ENCODE results near the gene CNTNAP2. TPM values are rescaled to one million over a fixed set of nuclear protein-coding genes. Genes with fewer than 3 reads are reported as not detected.

Gene CNTNAP2
- total RNA-seq, 6 experiments from 2014 or later: 0.07 to 0.13 (median 0.12) TPM; not detected in 3

- peaks cover 31% of the 10 kb centered on the region for H3K9me3 Mint-ChIP-seq
- no peak for TF ChIP-seq CTCF (IDR thresholded peaks at IDR 0.05)
- H3K4me3 Mint-ChIP-seq: no peak overlapping the region
- H3K27ac Mint-ChIP-seq: no peak overlapping the region
- DNase-seq: no peak
- no peaks in the 10 kb centered on the region for H3K27me3 Mint-ChIP-seq (ENCODE audit: insufficient read depth)
- no peaks in the 10 kb centered on the region for H3K4me1 Mint-ChIP-seq (ENCODE audit: low read depth)
- H3K36me3 Mint-ChIP-seq (ENCODE audit: low read depth): peaks cover 4% of the 10 kb centered on the region; the same call in 1 of the 2 replicates
Measured at GRCh38 chr7:146875981-146876380, 759.4 kb downstream of the CNTNAP2 start.

- Mint-ChIP-seq H3K4me3 (no peak overlapping the region), H3K36me3 (ENCODE audit: low read depth) (peaks cover 4% of the 10 kb centered on the region; the same call in 1 of the 2 replicates), H3K27me3 (ENCODE audit: insufficient read depth) (no peaks in the 10 kb centered on the region), H3K4me1 (ENCODE audit: low read depth) (no peaks in the 10 kb centered on the region), H3K27ac (no peak overlapping the region), H3K9me3 (peaks cover 29% of the 10 kb centered on the region)
- no peak for DNase-seq
- no peak for TF ChIP-seq CTCF (IDR thresholded peaks at IDR 0.05)
Measured at GRCh38 chr7:146876411-146876810, 759.8 kb downstream of the CNTNAP2 start.

GRCh38 chr7:146878901-146879300 is 762.3 kb downstream of the CNTNAP2 start:
- no peak overlapping the region for H3K27ac Mint-ChIP-seq
- H3K36me3 Mint-ChIP-seq (ENCODE audit: low read depth): peaks cover 4% of the 10 kb centered on the region; the same call in 1 of the 2 replicates
- no peak overlapping the region for H3K4me3 Mint-ChIP-seq
- H3K27me3 Mint-ChIP-seq (ENCODE audit: insufficient read depth): no peaks in the 10 kb centered on the region
- peaks cover 29% of the 10 kb centered on the region for H3K9me3 Mint-ChIP-seq
- DNase-seq: no peak
- no peak for TF ChIP-seq CTCF (IDR thresholded peaks at IDR 0.05)
- no peaks in the 10 kb centered on the region for H3K4me1 Mint-ChIP-seq (ENCODE audit: low read depth)

- TF ChIP-seq CTCF (IDR thresholded peaks at IDR 0.05): no peak
- DNase-seq: no peak
- H3K4me1 Mint-ChIP-seq (ENCODE audit: low read depth): no peaks in the 10 kb centered on the region
- H3K4me3 Mint-ChIP-seq: no peak overlapping the region
- no peaks in the 10 kb centered on the region for H3K36me3 Mint-ChIP-seq (ENCODE audit: low read depth)
- H3K27ac Mint-ChIP-seq: no peak overlapping the region
- H3K27me3 Mint-ChIP-seq (ENCODE audit: insufficient read depth): no peaks in the 10 kb centered on the region; the same call in 1 of the 2 replicates
- peaks cover 39% of the 10 kb centered on the region for H3K9me3 Mint-ChIP-seq
Measured at GRCh38 chr7:146885231-146885630, 768.6 kb downstream of the CNTNAP2 start.

- TF ChIP-seq CTCF (IDR thresholded peaks at IDR 0.05): no peak
- Mint-ChIP-seq H3K4me3 (no peak overlapping the region), H3K4me1 (ENCODE audit: low read depth) (no peaks in the 10 kb centered on the region), H3K36me3 (ENCODE audit: low read depth) (no peaks in the 10 kb centered on the region), H3K27me3 (ENCODE audit: insufficient read depth) (no peaks in the 10 kb centered on the region), H3K9me3 (peaks cover 30% of the 10 kb centered on the region), H3K27ac (no peak overlapping the region)
- no peak for DNase-seq
Measured at GRCh38 chr7:146889806-146890555, 773.4 kb downstream of the CNTNAP2 start.

Measured in HFFc6 (cell line).